GM18907 (cell line): ENCODE measurements around the gene CSF2.
A peak's percentile ranks its signal among the peaks of the same experiment; 100 is the strongest.

Experiments used
- ATAC-seq: cut with Tn5 transposase; IDR thresholded peaks from one replicate; pipeline ENCODE4 v1.9.1; 2021; ENCODE audit warnings: mild to moderate bottlenecking, moderate library complexity; ENCODE audit not compliant: unreplicated experiment

Gene CSF2

GRCh38 chr5:132054697-132055440 is 18.7 kb upstream of the CSF2 start:
- no peak for ATAC-seq

DNA sequence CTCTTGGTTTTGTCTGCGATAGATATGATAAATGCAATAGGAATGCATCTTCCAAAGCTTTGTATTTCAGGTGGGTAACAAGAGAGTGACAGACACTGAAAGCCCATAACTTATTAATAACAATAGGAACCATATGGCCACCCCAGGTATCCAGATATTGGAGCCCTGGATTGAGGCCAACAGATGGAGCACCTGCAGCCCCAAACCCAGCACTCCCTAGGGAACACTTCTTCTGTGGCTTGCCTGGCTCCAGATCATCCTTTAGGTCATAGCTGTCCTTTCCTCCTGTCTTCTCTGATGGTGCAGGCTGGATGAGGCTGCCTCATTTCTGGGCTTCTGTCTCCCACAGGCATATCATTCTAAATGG is 18.2 kb upstream of the CSF2 start:
- no peak for ATAC-seq

- no peak for ATAC-seq
Measured at GRCh38 chr5:132055808-132056609, 17.6 kb upstream of the CSF2 start.

DNA sequence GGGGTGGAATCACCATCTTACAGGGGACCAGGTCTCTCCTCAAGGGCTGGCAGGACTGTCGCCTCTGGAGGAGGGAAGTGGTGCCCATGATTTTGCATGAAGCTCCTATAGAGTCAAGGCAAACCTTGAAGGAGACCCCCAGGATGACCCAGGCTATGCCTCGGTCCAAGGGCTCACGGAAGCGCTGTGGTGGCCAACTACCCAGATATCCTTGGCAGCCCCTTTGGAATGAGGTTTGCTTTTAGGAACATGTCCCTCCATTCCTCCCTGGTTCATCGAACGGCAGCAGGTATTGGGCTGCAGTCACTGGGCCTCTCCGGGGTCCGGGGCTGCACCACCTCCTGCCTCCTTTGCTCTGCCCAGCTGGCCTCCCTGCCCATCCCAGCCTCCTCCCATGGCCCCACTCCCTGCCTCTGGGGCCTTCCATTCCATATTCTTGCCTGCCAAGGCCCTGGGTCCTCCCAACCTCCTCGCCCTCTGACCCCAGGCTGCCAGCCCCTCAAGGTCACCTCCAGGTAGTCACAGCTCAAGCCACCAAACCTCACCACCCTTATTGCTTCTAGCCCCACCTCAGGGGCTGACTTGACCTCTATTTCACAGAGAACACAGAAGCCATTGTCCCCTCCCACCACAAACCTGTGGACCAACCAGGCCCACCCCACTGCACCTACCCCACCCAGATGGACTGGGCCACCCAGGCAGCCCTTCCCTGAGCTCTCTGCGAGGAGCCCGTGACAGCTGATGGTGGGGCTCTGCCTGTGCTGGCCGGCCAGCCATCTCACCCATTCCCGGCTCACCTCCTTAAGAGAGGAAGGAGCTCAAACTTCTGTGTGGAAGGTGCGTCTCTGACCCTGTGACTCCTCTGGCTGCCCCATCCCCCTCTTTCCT is 16.7 kb upstream of the CSF2 start:
- ATAC-seq = no peak

- ATAC-seq = no peak
Measured at GRCh38 chr5:132057498-132058255, 15.9 kb upstream of the CSF2 start.

DNA sequence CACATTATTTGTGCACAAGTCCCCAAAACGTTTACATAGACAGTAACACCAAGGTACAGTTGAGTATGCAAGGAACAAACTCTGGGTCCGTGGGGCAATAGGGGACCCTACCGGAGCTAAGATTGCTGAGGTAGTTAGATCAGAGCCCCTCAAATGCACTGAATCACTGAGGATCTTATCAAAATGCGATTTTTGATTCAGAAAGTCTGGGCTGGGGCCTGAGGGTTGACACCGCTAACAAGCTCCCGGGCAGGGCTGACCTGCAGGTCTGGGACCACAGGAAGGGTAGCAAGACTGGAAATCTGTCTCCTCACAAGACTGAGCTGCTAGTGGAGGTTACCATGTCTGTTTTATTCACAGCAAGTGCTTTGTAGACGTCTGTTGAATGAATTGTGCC is 14.9 kb upstream of the CSF2 start:
- no peak for ATAC-seq

- ATAC-seq = no peak
Measured at GRCh38 chr5:132059043-132059695, 14.4 kb upstream of the CSF2 start.

DNA sequence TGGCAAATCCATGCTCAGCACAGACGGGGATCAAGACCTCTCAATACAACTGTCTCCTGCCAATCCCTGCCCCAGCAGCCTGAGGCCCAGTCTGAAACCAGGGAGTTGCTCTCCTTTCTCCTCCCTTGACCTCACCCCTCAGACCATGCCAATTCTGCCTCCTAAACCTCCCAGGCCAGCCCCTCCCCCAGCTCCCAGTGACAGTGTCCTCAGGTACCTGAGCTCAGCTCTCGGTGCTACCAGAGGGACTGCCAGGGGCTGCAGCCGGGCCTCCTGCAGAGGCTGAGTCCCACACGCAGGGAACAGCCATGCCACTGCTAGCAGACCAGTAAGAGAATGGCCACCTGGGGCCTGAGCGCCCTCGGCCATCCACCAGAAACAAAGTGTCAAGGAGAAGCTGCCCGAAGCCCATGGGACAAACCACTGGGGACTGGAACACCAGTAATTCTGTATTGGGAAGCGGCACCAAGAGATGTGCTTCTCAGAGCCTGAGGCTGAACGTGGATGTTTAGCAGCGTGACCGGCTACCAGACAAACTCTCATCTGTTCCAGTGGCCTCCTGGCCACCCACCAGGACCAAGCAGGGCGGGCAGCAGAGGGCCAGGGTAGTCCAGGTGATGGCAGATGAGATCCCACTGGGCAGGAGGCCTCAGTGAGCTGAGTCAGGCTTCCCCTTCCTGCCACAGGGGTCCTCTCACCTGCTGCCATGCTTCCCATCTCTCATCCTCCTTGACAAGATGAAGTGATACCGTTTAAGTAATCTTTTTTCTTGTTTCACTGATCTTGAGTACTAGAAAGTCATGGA is 13.7 kb upstream of the CSF2 start:
- ATAC-seq = no peak

- no peak for ATAC-seq
Measured at GRCh38 chr5:132060501-132061161, 13.0 kb upstream of the CSF2 start, which contains the start of gene IL3. IL3 (plus strand) TSS chr5:132060655; CDS start chr5:132060707, 52 bp downstream.

DNA sequence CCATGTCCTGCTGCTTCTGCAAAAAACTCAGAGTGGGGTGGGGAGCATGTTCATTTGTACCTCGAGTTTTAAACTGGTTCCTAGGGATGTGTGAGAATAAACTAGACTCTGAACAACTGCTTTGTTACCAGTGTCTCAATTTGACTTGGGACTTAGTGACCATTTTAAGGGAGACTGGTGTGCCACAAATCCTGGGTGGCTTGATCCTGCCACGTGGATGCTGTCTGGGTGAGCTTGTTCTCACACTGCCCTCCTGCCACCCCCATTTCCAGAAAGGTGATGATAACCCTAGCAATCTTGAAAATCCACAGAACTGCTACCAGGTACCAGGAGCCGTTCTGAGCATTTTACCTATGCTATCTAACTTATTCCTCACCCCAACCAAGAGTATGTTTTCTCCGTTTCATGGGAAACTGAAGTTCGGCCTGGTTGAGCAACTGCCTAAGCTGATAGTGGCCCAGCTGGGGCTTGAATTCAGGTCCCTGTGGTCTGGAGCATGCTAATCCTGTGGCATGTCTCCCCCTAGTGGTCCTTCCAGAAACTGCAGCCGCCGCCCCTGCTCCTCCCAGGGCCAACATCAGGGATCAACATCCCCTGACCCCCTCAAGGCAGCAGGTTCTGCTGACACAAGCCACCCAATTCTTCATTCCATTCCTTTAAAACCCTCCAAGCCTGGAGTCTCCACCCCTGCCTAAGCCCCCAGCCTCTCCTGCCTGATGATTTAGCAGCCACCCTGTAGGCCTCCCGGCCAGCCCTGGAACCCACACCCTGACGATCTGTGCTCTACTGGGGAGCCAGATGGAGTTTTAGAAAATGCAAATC is 10.3 kb upstream of the CSF2 start:
- peak; percentile 66 for ATAC-seq

GRCh38 chr5:132064140-132064539 is 9.4 kb upstream of the CSF2 start:
- ATAC-seq = no peak

DNA sequence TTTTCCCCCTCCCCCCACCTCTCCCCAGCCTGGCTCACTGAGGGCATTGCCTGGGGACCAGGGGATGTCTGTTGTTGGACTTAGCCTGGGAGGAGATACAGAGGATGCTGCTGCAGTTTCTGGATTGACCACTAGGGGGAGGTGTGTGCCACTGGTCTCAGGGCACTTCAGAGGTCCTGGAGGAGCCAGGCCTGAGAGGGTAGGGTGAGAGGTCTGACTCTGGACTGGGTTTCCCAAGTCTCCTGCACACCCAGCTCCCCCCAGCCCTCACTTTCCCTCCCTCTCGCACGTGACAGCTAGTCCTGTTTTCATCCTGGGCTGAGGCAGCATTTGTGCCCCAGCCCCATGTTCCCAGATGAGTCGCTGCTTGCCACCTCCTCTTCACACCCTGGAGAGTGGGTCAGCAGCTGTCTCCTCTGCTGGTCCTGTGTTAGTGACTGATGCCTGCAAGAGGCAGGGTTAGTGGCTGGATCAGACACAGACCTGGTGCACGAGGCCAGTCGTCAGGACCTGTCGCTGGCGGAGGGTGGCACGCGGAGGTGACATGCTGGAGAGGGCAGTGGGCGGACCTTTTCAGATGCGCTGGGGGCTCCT is 8.8 kb upstream of the CSF2 start:
- peak; percentile 74 for ATAC-seq

DNA sequence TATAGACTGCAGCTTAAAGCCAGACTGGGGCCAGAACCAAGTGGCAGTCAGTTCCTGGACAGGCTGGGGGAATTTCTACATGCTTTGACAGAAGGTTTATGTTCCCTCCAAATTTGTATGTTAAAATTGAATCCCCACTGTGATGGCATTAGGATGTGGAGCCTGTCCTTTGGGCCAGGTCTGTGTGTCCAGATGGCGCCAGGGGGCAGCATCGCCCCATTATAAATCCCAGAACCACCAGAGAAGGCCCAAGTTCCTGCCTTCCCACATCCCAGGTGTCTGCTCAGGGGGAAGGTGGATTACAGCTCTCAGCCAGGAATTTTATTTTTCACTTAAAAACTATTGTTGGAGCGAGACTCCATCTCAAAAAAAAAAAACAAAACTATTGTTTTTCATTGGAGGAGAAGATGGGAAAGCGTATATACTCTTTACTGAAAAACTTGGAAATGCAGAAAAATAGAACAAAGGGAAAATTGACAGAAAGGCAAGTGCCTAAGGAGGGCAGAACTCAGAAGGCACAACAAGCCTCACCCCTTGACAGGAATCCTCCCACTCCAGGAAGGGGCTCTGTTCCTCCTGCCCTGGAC is 8.1 kb upstream of the CSF2 start:
- peak; percentile 36 for ATAC-seq

DNA sequence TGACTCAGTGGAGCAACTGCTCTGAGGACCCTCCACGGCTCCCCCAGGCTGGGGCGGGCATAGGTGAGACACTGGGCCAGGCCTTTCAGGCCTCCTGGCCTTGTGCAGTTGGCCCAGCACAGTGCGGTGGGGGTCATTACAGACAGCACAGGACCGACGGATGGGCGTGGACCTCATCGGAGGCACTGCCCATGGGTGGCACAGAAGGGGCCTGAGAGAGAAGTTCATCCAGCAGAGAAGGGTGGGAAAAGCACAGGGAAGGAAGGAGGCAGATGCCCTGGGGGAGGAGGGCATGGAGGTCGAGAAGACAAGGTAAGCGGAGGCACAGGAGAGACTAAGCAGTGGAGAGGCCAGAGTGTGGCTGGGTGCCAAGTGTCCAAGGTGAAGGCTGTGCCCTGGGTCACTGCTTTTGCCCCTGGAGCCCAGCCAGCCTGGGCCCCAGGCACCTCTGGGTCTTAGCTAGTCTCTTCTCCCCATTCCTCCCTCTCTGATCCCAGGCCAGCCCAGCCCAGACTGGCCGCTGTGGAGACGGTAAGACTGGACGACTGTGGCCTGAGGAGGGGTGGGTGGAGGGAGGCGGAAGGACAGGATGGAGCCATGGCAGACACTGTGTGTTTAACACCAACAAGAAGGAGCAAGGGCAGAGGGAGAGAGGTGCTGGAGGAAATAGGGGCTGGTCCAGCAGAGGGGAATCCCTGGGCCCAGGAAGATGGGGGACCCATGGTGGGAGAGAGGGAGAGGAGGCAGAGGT is 7.5 kb upstream of the CSF2 start:
- ATAC-seq = no peak

DNA sequence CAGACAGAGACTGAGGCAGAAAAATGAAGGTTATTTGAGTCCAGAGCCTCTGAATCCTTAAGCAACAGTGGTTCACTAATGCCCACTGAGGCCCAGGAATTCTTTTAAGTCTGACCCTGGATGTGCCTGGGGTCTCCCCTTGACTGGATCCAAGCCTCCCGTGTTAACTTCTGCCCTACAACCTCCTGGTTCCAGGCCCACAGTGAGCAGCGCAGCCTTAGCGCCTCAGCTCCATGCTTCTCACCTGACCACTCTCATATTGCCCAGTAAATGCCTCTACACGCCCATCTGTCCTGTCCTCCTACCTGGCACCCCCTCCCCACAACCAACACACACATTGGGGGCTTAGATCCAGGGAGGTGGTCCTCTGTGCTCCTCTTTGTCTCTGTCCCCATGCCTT is 6.7 kb upstream of the CSF2 start:
- no peak for ATAC-seq

DNA sequence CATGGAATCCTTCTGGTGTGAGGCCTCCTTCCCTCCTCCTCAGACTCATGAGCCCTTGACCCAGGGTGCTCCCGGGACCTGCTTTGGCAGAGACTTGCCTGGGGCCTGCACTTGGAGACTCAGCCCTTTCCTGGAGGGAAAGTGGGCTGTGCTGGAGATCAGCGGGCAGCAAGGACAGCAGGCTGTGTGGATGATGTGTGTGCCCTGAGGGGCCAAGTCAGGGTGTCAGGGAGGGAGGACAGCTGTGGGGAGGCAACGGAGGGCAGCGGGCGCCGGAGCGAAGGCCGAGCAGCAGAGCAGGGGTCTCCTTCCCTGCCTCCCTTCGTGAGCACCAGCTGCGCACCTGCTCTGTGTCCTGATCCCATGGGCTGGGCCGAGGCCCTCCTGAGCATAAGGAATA is 6.1 kb upstream of the CSF2 start:
- no peak for ATAC-seq
